GM18868 (cell line): ENCODE results near the gene HCFC2.
"Not testable (repeated sequence)": the region's sequence is repeated elsewhere in the genome, so short reads cannot be mapped to it uniquely, and the experiment has no call there.

Experiments used
- ATAC-seq: cut with Tn5 transposase; IDR thresholded peaks from one replicate; pipeline ENCODE4 v1.9.1; 2021; ENCODE audit warnings: mild to moderate bottlenecking, moderate library complexity; ENCODE audit not compliant: unreplicated experiment

The HCFC2 gene

GRCh38 chr12:104114834-104115586, 50.7 kb downstream of the HCFC2 start:
- ATAC-seq: not testable (repeated sequence)

- ATAC-seq: no peak
These were observed 51.2 kb downstream of the HCFC2 start for GRCh38 chr12:104115587-104115975.

GRCh38 chr12:104121001-104121400, 56.7 kb downstream of the HCFC2 start:
- no peak for ATAC-seq

- no peak for ATAC-seq
These were observed 58.0 kb downstream of the HCFC2 start for GRCh38 chr12:104122298-104122697.

GRCh38 chr12:104126548-104126947, 62.2 kb downstream of the HCFC2 start:
- ATAC-seq: no peak

GRCh38 chr12:104130760-104131159, 66.4 kb downstream of the HCFC2 start:
- no peak for ATAC-seq

GRCh38 chr12:104131609-104132008, 67.3 kb downstream of the HCFC2 start:
- ATAC-seq: no peak

GRCh38 chr12:104132351-104132956, 68.1 kb downstream of the HCFC2 start:
- no peak for ATAC-seq

GRCh38 chr12:104133321-104133720, 69.0 kb downstream of the HCFC2 start:
- no peak for ATAC-seq

GRCh38 chr12:104133866-104134265, 69.5 kb downstream of the HCFC2 start:
- no peak for ATAC-seq

- no peak for ATAC-seq
These were observed 70.6 kb downstream of the HCFC2 start for GRCh38 chr12:104134882-104135281.

GRCh38 chr12:104136577-104136976, 72.2 kb downstream of the HCFC2 start:
- ATAC-seq: no peak

- ATAC-seq: peak; percentile 27
These were observed 72.9 kb downstream of the HCFC2 start for GRCh38 chr12:104137001-104137901.

GRCh38 chr12:104137902-104138796, 73.8 kb downstream of the HCFC2 start, which contains the start of gene NFYB:
Gene NFYB (minus strand): TSS chr12:104138210. CDS start chr12:104135453, 2,757 bp downstream.
- ATAC-seq: peak; percentile 89

GRCh38 chr12:104138797-104139152, 74.4 kb downstream of the HCFC2 start:
- ATAC-seq: no peak

- no peak for ATAC-seq
These were observed 78.2 kb downstream of the HCFC2 start for GRCh38 chr12:104142543-104142942.

GRCh38 chr12:104143002-104143401, 78.7 kb downstream of the HCFC2 start:
- ATAC-seq: no peak

GRCh38 chr12:104143918-104144317, 79.6 kb downstream of the HCFC2 start:
- no peak for ATAC-seq

- no peak for ATAC-seq
These were observed 83.0 kb downstream of the HCFC2 start for GRCh38 chr12:104147346-104147745.

- no peak for ATAC-seq
These were observed 86.1 kb downstream of the HCFC2 start for GRCh38 chr12:104150416-104150815.
